Heart right ventricle (tissue), 16 donors: Measurements from ENCODE around the gene C1QTNF5. TPM values are rescaled to one million over a fixed set of nuclear protein-coding genes. Genes with fewer than 3 reads are reported as not detected.

ENCODE experiments used
- ATAC-seq, 8 donors: fragments of 200-7000 bp; cut with Tn5 transposase; one replicate each; pipeline ENCODE4 v1.9.1; 2020; ENCODE audit warnings: mild to moderate bottlenecking in 8 of 8, moderate library complexity in 8 of 8, moderate number of reproducible peaks in 1 of 8
- DNase-seq, 2 donors: peaks; one replicate each; pipeline ENCODE4 v3.0.0-alpha.2; 2020
- H3K27ac ChIP-seq, 10 donors: fragments of 200-600 bp; sonication (generic) in 2 of 10; one replicate each; pipeline versions ENCODE4 v1.5.0 to v1.8.0; 2020 to 2022; ENCODE audit warnings: mild to moderate bottlenecking in 3 of 10
- H3K27me3 ChIP-seq, 7 donors: fragments of 200-600 bp; one replicate each; pipeline ENCODE4 v1.8.0; 2021 to 2022; ENCODE audit warnings: mild to moderate bottlenecking in 2 of 7
- H3K36me3 ChIP-seq, 9 donors: fragments of 200-600 bp; sonication (generic) in 1 of 9; one replicate each; pipeline versions ENCODE4 v1.5.0 to v1.8.0; 2020 to 2022; ENCODE audit warnings: mild to moderate bottlenecking in 2 of 9
- H3K4me1 ChIP-seq, 9 donors: fragments of 200-600 bp; sonication (generic) in 1 of 9; one replicate each; pipeline versions ENCODE4 v1.5.0 to v1.8.0; 2020 to 2022; ENCODE audit warnings: mild to moderate bottlenecking in 4 of 9
- H3K4me3 ChIP-seq, 10 donors: fragments of 200-600 bp; sonication (generic) in 2 of 10; one replicate each; pipeline versions ENCODE4 v1.5.0 to v1.8.0; 2020 to 2022; ENCODE audit warnings: mild to moderate bottlenecking in 7 of 10, moderate library complexity in 2 of 10
- H3K9me3 ChIP-seq, 11 donors: fragments of 200-600 bp in 10 of 11; sonication (generic) in 2 of 11; one replicate each; pipeline versions ENCODE4 v1.5.0 to v1.8.0; 2013 to 2022; ENCODE audit warnings: mild to moderate bottlenecking in 2 of 11, control low read depth in 1 of 11, moderate library complexity in 1 of 11
- CTCF ChIP-seq, 9 donors: fragments of 200-600 bp; sonication (generic) in 2 of 9; IDR thresholded peaks; one replicate each; pipeline versions ENCODE4 v1.5.0 to v1.8.0; 2021 to 2022; ENCODE audit warnings: antibody characterized with exemption in 9 of 9, mild to moderate bottlenecking in 5 of 9, moderate library complexity in 1 of 9
- WGBS, 2 donors: extraction: QIAGEN DNeasy Blood & Tissue Kit; methylation state at CpG; one replicate each; pipeline ENCODE4 v1.1.7; 2013; ENCODE audit warnings: inconsistent platforms in 1 of 2; 5-methylcytosine and 5-hydroxymethylcytosine counted together
- intact Hi-C, 10 donors: fragments of 100-400 bp; cut with DNase I; formaldehyde crosslinking; loops; one replicate each; pipeline versions ENCODE4 v1.11.1 to v1.14.2; 2022
- polyA plus RNA-seq, 2 donors: library from polyadenylated mRNA; stranded (reverse); fragments of 200-250 nt; gene quantifications; one replicate each; pipeline ENCODE4 v1.2.3, GENCODE V29; 2013
- total RNA-seq, 10 donors: library from RNA; stranded (reverse); fragmentation: NEBNext Ultra II Directional in 3 of 10; extraction: Animal tissue kit (Norgen Biotek cat#: 25700) in 3 of 10; gene quantifications; one replicate each; pipeline versions ENCODE4 v1.2.1 to v1.2.4, GENCODE V29; 2021 to 2023
- donor health status: Arrhythmogenic right ventricular cardiomyopathy.
- donor health status: ischemic (EF 13 %, LVEDD 7.1; RV severe dilation, severe dysfunction).
- donor health status: healthy with polysubstance abuse.
- donor health status: DM: no; HTN: yes; CAD: no.
- donor health status: DM: no; HTN: no; CAD: no.
- donor health status: ischemic (EF 25% LVEDD 6.9; RV normal size, moderate dysfunction).
- donor health status: ischemic (EF 25% LVEDD 5.7; RV mildly dilated, moderate dysfunction).
- donor health status: healthy.
- donor health status: DM: yes; HTN: yes; CAD: no.
- donor health status: Ischemic cardiomyopathy.
- donor health status: ischemic (EF 35%, LVEDD 5.7; RV mildly dilated, moderate dysfunction).
- donor health status: nonischemic (EF 11% LVEDD 7.7; RV severe dilation, severe dysfunction).
- donor health status: DM: yes; HTN: yes; CAD: no.
- donor health status: PGD.
- donor health status: ischemic (EF 29% LVEDD 5.4; RV normal size, mild dysfunction).
- donor health status: nonischemic (EF 23%, LVEDD 6.1; RV moderate dilation, normal function).

The C1QTNF5 gene
- total and polyA plus RNA-seq, 12 donors = 11.4 to 35.7 (median 21.8) TPM

GRCh38 chr11:119338965-119339588 lies 1.6 kb downstream of the C1QTNF5 start:
- Histone ChIP-seq H3K27me3 (peaks cover 0 to 38% (median 0%) of the 10 kb centered on the region in 7 donors), H3K4me3 (peak overlapping the region; percentile 61 to 91 (median 78)), H3K9me3 (no peaks in the 10 kb centered on the region), H3K36me3 (peaks cover 0 to 23% (median 8%) of the 10 kb centered on the region in 9 donors), H3K4me1 (peaks cover 22 to 65% (median 56%) of the 10 kb centered on the region in 9 donors), H3K27ac (peak overlapping the region in 9 of 10 donors; percentile 93 to 100 (median 97))
- ATAC-seq (peak in 1 of 8 donors; percentile 0), DNase-seq (no peak)
- 31% methylated on average over 11 of the region's 11 CpGs for WGBS, 2 donors
- TF ChIP-seq CTCF (IDR thresholded peaks at IDR 0.05) = no peak
- intact Hi-C loops = loop anchor here in 3 of 10 donors (5.0 to 10.0 kb wide), 2 partner anchors 33 to 134 kb away; partner anchors contain the start of gene CBL (in 1 of the 3)

DNA sequence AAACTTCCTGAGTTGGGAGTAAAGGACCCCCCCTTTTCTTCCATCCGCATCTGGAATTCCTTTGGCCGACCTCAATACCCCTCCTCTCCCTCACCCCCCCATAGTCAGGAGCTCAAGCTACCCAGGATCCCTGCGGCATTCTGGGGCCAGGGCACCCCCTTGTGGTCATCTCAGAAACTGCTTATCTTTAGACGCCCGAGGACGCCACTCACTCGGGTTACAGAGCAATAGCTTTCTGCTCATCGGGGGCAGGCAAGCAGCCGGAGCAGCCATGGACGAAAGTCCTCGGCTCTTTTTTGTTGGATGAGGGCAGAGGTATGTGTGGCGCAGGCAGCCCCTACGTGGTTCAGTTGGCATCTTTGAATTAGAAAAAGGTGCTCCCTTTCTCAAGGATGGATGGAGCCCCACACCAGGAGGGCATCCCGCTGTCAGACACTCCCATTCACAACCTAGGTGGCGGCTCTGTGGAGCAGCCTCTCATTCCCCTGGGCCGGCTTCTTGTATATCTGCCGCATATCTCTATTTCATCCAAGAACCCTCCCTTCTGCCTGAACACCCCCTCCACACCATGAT lies 2.3 kb downstream of the C1QTNF5 start:
- peak overlapping the region in 9 of 10 donors; percentile 61 to 91 (median 80) for H3K4me3 ChIP-seq
- H3K27ac ChIP-seq = peak overlapping the region in 8 of 10 donors; percentile 10 to 100 (median 97)
- 8 to 11% methylated on average over 17 of the region's 17 CpGs for WGBS, 2 donors
- ATAC-seq (peak in 4 of 8 donors; percentile 10 to 38 (median 34)), DNase-seq (peak in 1 of 2 donors; percentile 80)
- H3K9me3 ChIP-seq = no peaks in the 10 kb centered on the region
- peaks cover 22 to 70% (median 56%) of the 10 kb centered on the region in 9 donors for H3K4me1 ChIP-seq
- TF ChIP-seq CTCF (IDR thresholded peaks at IDR 0.05) = peak; percentile 63 to 80 (median 76)
- intact Hi-C loops = loop anchor here in 3 of 10 donors (5.0 to 10.0 kb wide), 2 partner anchors 34 to 134 kb away; partner anchors contain the start of gene CBL (in 1 of the 3)
- peaks cover 0 to 23% (median 8%) of the 10 kb centered on the region in 9 donors for H3K36me3 ChIP-seq
- H3K27me3 ChIP-seq = peaks cover 0 to 38% (median 0%) of the 10 kb centered on the region in 7 donors

DNA sequence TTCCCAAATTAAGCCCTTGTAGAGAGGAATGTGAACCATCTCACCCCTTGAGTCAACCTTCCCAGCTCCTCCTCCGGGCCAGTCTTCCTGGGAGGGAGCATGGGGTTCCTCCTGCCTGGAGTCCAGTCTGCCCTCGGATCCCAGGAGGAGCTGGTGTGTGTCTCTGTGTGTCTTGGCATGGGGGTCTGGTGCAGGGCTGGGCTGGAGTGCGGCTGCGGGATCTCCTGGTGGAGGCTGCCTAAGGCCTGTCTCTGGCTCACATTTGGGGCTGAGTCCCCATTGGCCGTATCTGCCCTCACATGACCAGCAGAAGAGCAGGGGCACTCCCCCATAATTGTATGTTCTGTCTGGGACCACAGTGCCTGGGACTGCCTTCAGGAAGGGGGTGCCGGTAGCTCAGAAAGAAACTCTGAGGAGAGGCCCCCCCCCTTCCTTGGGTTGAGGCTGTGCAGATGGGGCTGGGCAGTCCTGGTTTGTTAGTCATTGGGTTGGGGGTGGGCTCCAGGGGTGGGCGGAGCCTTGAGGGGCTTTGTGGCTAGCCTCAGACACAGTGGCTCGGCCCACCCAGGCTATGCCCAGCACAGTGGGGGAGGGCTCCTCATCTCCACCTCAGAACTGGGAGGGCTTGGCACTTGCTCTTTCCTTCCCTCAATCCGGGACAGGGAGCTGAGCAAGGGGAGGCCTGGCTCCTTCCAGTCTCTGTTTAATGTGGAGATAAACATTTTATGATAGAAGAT lies 2.9 kb downstream of the C1QTNF5 start:
- Histone ChIP-seq H3K9me3 (no peaks in the 10 kb centered on the region), H3K4me1 (peaks cover 22 to 70% (median 56%) of the 10 kb centered on the region in 9 donors), H3K27me3 (peaks cover 0 to 38% (median 0%) of the 10 kb centered on the region in 7 donors), H3K36me3 (peaks cover 0 to 23% (median 8%) of the 10 kb centered on the region in 9 donors), H3K27ac (peak overlapping the region in 5 of 10 donors; percentile 10 to 100 (median 98)), H3K4me3 (peak overlapping the region in 1 of 10 donors; percentile 61)
- 43 to 45% methylated on average over 9 of the region's 9 CpGs for WGBS, 2 donors
- TF ChIP-seq CTCF (IDR thresholded peaks at IDR 0.05) = no peak
- intact Hi-C loops = loop anchor here in 3 of 10 donors (5.0 to 10.0 kb wide), 2 partner anchors 35 to 133 kb away; partner anchors contain the start of gene CBL (in 1 of the 3)
- ATAC-seq (no peak), DNase-seq (no peak)
